Amygdala (tissue), 56 donors: ENCODE measurements around the gene PACS2.

Experiments
- DNase-seq, 56 donors: peaks; one replicate each; lab custom pipeline; 2025; lab: John Stamatoyannopoulos, UW

The PACS2 gene

DNA sequence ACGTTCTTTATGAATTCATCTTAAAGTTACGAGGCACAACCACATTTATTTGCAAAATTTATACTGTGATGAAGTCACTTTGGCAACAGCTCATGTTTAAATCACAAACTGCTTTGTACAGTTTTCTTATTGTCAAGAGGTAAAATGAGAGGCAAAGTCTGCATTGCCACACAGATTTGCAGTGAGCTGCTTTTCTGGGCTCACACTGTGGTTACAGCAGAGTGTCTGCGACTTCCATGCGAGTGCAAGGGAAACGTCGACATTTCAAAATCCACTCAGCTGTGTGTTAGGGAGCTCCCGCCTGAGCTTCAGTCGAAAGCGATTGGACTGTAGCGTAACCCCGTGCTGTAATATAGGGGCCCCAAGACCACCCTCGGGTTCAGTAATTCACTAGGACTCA is 118.1 kb downstream of the PACS2 start:
- DNase-seq: no peak

DNA sequence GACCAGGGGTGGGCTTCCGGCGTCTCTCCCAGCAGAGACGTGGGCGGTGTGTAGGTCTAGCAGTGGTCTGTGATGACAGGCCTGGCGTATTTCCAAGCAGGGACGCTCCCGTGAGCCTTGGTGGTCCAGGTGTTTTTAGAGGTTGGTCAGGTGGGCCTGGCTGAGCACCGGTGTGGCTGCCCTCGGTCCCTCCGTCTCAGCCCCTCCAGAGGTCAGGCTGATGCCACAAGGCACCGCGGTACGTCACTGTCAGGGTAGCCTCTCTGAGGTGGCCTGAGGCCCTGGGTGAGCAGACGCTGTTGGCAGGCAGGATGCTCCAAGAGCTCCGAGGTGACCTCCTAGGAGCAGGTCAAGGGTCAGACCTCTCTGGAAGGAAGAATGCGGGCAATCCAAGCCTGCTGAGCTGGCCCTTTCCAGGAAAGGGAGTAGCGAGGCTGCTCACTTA is 118.6 kb downstream of the PACS2 start:
- DNase-seq: no peak

DNA sequence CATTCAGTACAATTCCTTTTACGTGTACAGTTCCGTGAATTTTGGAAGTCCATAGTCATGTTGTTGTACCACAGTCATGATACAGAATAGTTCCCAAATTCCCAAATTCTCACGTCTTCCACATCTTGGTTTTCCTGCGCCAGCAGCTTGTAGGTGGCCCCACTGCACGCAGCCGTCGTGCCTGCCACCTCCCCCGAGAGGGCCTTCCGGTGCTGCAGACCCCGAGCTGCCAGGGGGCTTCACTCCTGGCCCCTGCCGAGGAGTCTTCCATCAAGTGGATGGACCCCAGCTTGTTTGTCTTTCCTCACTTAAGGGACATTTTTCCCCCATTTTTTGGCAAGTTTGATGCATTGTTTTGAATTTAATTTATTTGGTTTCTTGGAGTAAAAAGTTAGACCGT is 121.9 kb downstream of the PACS2 start:
- DNase-seq: no peak

DNA sequence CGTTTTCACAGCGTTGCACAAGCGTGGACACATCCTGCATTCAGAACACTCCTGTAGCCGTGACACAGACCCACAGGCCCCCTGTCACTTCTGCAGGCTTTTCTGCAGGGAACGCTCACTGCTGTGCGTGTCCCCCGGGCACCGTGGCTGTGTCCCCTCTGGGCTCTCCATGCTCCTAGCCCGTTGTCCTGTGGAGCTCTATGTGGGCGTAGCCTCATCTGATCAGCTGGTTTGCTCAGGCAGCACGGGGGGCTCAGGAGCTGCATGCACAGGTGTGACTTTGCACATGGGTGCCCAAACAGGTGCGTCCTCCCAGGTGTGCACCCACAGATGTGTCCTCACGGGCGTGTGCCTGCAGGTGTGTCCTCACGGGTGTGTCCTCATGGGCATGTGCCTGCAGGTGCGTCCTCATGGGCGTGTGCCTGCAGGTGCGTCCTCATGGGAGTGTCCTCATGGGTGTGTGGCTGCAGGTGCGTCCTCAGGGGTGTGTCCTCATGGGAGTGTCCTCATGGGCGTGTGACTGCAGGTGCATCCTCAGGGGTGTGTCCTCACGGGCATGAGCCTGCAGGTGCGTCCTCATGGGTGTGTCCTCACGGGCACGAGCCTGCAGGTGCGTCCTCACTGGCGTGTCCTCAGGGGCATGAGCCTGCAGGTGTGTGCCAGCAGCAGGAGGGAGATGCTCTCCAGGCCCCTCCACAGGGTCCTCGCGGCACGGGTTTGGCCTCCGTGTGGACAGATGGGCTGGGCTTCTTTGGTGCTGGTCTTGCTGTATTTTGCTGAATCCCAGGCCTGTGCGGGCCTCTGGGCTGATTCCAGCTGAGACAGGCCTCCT is 122.6 kb downstream of the PACS2 start:
- no peak for DNase-seq

DNA sequence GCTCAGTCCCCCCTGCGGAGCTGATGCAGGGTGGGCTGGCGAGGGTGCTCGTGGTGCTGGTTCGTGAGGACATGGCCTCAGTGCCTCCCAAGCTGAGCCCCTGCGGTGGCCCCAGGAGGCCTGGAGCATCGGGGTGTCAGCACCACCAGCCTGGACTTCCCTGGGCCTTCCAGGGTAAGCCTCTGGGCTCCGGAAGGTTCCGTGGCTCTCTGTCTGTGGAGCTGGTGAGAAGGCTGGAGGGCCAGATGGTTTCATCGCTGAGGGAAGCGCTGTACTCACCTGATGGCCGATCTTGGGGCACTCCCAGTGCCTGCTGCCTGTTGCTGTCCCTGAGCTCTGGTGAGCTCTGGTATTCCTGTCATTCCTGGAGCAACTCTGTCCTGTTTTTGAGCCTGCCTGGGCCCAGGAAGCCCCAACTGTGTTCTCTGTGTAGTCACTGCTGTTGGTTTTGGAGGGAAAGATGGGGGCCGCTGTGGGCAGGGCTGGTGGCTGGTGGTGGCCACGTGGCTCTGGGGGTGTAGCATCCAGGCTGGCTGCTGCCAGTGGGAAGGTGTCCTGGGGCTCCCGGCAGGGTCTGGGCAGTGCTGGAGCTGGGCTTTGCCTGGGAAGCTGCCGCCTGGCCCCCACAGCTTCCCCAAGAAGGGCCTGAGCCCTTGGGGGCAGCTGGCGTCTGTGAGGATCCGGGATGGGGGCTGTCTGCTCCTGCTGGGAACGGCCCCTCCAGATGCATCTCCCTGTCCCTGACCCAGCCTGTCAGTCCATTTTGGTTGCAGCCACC is 123.4 kb downstream of the PACS2 start:
- DNase-seq: no peak

DNA sequence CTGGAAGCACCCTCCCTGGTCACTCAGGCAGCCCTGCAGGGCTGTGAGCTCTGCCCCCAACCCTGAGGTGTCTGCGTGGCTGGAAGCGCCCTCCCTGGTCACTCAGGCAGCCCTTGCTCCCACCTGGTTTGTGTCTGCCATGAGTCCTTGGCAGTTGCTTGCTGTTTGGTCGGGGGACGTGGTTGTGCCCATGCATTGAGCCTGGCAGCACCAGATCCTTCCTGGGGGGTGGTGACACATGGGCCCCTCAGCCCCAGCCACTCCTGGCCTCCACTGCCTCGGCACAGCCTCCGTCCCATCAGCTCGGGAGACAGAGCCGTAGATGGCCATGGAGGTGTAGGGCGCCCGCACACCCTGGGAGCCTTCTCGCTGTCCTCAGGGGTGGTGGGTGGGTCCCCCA is 124.6 kb downstream of the PACS2 start:
- no peak for DNase-seq

DNA sequence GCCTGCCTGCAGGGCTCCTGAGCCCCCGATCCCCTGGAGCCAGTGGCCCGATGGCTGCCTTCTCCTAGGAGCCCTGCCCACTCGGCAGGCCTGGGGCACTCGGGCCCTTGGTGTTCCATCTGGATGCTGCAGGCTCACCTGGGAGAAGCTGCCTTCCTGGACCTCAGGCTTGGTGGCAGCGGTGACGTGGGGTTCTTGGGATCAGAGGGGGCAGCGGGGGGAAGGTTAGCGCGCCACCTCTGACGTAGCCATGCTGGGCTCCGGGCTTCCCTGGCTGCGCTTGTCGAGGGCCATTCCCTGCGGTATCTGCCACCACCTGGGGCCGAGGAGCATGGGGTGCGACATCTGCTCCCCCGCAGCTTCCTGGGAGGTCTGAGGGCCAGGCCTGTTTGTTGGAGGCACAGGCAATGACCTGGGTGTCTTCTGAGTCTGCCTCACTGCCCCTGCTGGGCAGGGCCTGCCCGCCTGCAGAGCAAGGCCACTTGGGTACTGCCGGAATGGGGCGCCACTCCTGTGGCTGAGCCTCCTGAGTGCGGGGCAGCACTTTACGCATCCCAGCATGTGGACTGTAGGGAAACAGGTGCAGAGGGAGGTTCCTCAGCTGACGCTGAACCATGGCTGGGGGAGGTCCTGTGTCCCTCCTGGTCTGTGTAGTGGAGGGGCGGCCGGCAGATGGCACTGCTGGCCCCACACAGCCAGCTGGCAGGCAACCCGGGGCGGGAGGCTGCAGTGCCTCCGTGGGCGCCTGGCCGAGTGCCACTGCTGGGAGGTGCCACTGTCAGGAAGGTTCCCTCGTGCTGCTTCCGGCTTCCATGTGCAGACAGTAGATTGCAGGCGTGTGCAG is 125.4 kb downstream of the PACS2 start:
- peak in 7 of 56 donors; percentile 20 to 36 (median 29) for DNase-seq

DNA sequence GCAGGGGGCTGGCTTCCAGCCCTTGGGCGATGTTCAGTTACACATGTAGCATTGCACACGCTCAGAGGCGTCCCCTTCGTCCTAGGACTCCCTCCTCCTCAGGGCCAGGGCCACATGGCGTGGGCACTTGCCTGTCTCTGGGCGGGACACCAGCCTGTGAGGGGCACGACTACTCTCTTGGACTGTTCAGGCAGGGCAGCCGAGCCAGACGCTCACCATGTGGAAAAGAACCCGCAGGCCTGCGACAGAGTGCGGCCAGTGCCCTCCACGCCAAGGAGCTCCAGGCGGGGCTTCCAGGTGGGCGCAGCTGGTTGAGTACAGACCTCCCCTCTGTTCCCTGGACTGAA is 126.0 kb downstream of the PACS2 start:
- no peak for DNase-seq

DNA sequence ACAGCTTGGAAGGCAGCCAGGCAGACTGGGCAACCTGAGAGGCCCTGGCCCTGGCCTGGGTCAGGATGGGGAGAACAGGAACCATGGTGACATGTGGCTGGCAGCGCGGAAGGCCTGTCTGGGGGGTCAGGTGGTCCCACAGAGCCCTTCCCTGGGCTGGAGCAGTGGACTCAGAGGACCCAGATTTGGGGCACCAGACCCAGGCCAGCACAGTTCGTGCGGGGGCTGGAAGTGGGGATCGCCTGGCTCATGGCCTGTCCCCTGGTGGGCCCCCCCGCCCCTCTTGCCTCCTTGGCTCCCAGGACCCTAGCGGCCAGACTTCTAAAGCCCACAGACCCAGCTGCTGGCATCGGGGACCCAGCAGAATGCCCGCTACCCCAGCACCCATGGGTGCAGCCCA is 126.4 kb downstream of the PACS2 start:
- no peak for DNase-seq

DNA sequence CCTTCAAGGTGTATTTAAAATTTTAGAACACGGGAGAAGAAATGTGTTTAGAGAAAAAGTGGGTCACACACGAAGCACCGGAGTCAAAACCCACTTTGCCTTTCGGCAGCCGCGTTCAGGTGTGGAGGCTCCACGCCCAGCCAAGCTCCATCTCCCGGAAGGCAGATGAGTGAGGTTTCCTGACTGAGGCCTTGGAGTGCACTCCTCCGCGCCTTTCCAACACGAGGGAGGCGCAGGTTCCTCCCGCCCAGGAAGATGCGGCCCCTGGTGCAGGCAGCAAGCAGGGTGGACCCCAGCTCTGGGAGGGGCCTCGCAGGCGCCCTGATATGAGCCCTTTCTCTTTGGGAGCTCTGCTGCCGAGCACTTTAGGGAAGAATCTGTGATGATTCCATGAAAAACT is 127.6 kb downstream of the PACS2 start:
- no peak for DNase-seq

DNA sequence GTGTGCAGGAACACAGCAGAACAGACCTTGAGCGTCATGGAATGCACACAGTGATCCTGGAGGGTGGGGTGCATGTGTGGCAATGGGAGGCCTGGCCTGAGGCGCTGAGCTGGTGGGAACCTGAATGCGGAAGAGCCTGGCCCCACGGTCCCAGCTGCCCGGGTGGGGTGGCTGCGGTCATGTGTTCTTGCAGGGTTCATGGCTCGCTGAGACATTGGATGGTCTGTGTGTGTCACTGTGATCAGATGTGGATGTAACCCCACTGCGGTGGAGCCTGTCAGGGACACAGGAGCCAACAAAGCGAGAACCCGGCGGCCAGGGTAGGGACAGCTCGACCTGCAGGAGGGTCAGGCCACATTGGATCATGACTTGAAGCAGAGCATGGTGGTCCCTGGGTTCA is 128.3 kb downstream of the PACS2 start:
- no peak for DNase-seq

DNA sequence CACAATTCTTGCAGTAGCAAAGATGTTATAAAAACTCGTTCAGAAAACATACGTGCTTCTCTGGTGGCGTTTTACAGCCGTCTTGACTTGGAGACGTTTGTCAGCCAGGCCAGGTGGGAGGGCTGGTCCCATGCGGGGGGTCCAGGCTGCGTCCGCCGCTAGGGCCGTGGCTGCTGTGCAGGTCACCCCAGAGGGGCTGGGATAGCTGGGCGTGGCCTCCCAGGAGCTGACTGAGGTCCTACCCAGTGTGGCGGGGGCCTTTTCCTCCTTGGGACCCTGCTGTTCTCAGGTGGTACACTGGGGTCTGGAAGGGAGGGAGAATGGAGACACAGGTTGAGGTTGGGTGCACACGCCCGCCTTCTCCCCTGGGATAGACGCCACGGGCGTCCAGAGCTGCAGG is 130.3 kb downstream of the PACS2 start:
- DNase-seq: no peak

DNA sequence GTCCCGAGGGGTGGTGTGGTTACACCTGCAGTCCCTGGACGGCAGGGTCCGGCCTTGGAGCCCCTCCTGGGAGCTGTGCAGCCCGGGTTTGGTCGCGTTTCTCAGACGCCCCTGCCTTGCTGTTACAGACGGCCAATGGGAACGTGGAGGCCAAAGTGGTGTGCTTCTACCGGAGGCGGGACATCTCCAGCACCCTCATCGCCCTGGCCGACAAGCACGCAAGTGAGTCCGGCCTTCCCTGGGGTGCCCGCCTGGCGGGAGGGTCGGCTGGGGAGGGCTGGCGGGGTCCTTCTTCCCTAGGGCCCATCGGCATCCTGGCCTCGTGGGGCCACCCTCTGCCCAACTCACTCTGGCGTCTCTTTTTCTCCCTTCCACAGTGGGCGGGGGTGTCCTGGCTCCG is 130.7 kb downstream of the PACS2 start:
- DNase-seq: no peak

DNA sequence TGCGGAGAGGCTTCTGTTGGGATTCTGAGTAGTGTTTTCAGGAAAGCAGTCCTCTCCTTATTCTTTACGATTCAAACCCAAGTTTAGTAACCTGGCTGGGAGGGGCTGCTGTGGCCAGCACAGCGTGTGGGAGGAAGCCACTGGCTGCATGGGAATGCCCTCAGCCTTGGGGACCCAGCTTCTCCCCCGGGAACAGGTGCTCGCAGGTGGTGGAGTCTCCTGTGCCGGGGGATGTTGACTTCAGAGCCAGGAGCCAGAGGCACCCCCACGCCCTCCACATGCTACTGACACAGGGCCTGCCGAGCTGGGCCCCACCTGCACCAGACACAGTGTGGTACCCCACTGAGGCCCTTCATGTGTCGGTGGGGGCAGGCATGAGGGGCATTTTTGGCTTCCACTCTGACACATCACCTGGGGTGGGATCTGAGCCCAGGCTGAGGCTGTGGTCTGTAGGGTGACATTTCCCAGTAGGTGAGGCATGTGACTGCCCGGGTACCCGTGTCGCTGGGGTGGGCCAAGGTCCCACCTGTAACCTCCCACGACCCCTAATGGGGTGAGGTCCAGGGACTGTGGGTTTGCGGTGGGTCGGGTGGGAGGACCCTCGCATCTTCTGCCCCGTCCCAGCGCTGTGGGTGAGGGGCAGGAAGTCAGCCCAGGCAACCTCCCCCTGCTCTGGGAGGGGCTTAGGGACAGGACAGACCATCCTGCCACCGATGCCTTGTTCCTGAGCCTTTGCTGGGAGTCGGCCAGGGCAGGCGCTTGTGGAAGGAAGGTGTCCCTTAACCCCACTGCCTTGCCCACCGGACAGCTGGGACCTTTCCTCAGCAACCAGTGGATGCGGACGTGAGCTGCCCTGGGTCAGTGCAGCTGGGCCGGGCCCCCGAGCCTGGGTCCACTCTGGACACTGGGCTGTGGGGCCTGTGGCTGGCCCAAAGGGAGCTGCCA is 131.6 kb downstream of the PACS2 start:
- DNase-seq: no peak

DNA sequence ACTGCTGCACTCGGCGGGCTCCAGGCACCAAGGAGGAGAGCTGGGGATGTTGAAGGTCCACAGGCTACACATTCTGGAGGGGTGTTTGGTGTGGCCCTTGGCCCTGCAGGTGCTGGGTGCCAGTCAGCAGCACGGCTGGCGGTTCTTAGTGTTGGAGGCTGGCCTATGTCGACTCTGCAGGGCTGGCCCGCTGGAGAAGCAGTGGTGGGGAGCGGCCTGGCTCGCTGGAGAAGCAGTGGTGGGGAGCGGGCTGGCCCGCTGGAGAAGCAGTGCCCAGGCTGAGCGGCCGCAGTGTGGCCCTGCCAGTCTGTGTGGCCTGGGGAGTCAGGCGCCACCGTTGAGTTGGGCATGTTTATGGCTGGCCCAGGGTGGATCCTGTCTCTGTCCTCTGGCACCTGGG is 132.4 kb downstream of the PACS2 start:
- no peak for DNase-seq
